Measurements from ENCODE around the gene ATRIP.

ATRIP gene

GRCh38 chr3:48409291-48410201, 37.0 kb upstream of the ATRIP start:
- DNase-seq (ENCODE audit: low read depth in 3 of 3), result no peak

GRCh38 chr3:48410205-48411040, 36.1 kb upstream of the ATRIP start:
- DNase-seq (ENCODE audit: low read depth in 3 of 3), result no peak

GRCh38 chr3:48411041-48411588, 35.4 kb upstream of the ATRIP start:
- DNase-seq (ENCODE audit: low read depth in 3 of 3), result no peak

GRCh38 chr3:48411606-48412374, 34.7 kb upstream of the ATRIP start:
- DNase-seq (ENCODE audit: low read depth in 3 of 3), result no peak

- DNase-seq (ENCODE audit: low read depth in 3 of 3), result no peak
Measured at GRCh38 chr3:48412375-48413001, 34.0 kb upstream of the ATRIP start.

GRCh38 chr3:48413086-48413485, 33.5 kb upstream of the ATRIP start:
- no peak for DNase-seq (ENCODE audit: low read depth in 3 of 3)

GRCh38 chr3:48413611-48414010, 32.9 kb upstream of the ATRIP start:
- no peak for DNase-seq (ENCODE audit: low read depth in 3 of 3)

GRCh38 chr3:48414376-48415250, 31.9 kb upstream of the ATRIP start:
- DNase-seq (ENCODE audit: low read depth in 3 of 3), result no peak

- DNase-seq (ENCODE audit: low read depth in 3 of 3), result no peak
Measured at GRCh38 chr3:48415251-48415953, 31.1 kb upstream of the ATRIP start.

- DNase-seq (ENCODE audit: low read depth in 3 of 3), result no peak
Measured at GRCh38 chr3:48416091-48416505, 30.4 kb upstream of the ATRIP start.

GRCh38 chr3:48416546-48416945, 30.0 kb upstream of the ATRIP start:
- no peak for DNase-seq (ENCODE audit: low read depth in 3 of 3)

- DNase-seq (ENCODE audit: low read depth in 3 of 3), result no peak
Measured at GRCh38 chr3:48417529-48418108, 28.9 kb upstream of the ATRIP start.

GRCh38 chr3:48418140-48418539, 28.4 kb upstream of the ATRIP start:
- DNase-seq (ENCODE audit: low read depth in 3 of 3), result no peak

GRCh38 chr3:48418651-48419050, 27.9 kb upstream of the ATRIP start:
- DNase-seq (ENCODE audit: low read depth in 3 of 3), result no peak

GRCh38 chr3:48419149-48419548, 27.4 kb upstream of the ATRIP start:
- no peak for DNase-seq (ENCODE audit: low read depth in 3 of 3)

- no peak for DNase-seq (ENCODE audit: low read depth in 3 of 3)
Measured at GRCh38 chr3:48419597-48419996, 26.9 kb upstream of the ATRIP start.

- DNase-seq (ENCODE audit: low read depth in 3 of 3), result no peak
Measured at GRCh38 chr3:48420561-48420960, 26.0 kb upstream of the ATRIP start.

- no peak for DNase-seq (ENCODE audit: low read depth in 3 of 3)
Measured at GRCh38 chr3:48422272-48422671, 24.3 kb upstream of the ATRIP start.

GRCh38 chr3:48422681-48423080, 23.9 kb upstream of the ATRIP start:
- no peak for DNase-seq (ENCODE audit: low read depth in 3 of 3)

Data from stimulated activated CD4-positive, alpha-beta T cell treated with anti-CD3 and anti-CD28 coated beads, TNF-alpha, amount 100 ng/mL, for 4 hours (primary cell).